Liver (tissue), 9 donors: ENCODE data around the gene PGAP3. TPM values are rescaled to one million over a fixed set of nuclear protein-coding genes. Genes with fewer than 3 reads are reported as not detected.

Source experiments
- DNase-seq: peaks from one replicate; pipeline ENCODE4 v3.0.0-alpha.2; 2017; ENCODE audit warnings: low spot score
- H3K27ac ChIP-seq, 2 donors: one replicate each; pipeline ENCODE4 v1.7.0; 2013; ENCODE audit warnings: inconsistent platforms in 2 of 2, low read length in 2 of 2, control low read depth in 1 of 2, low read depth in 1 of 2, mild to moderate bottlenecking in 1 of 2
- H3K27me3 ChIP-seq, 4 donors: one replicate each; pipeline versions ENCODE4 v1.6.1 to v1.7.0; 2013; ENCODE audit warnings: low read length in 3 of 4, inconsistent platforms in 1 of 4, mild to moderate bottlenecking in 1 of 4, moderate library complexity in 1 of 4; ENCODE audit not compliant: control insufficient read depth in 4 of 4, insufficient read depth in 4 of 4
- H3K36me3 ChIP-seq, 4 donors: one replicate each; pipeline versions ENCODE4 v1.6.1 to v1.7.0; 2013; ENCODE audit warnings: low read length in 3 of 4, mild to moderate bottlenecking in 3 of 4, low read depth in 1 of 4, moderate library complexity in 1 of 4; ENCODE audit not compliant: control insufficient read depth in 4 of 4, insufficient read depth in 3 of 4
- H3K4me1 ChIP-seq, 4 donors: one replicate each; pipeline versions ENCODE4 v1.6.1 to v1.7.0; 2013; ENCODE audit warnings: low read length in 3 of 4, mild to moderate bottlenecking in 3 of 4, moderate library complexity in 1 of 4; ENCODE audit not compliant: control insufficient read depth in 4 of 4, insufficient read depth in 4 of 4
- H3K4me3 ChIP-seq, 3 donors: one replicate each; pipeline versions ENCODE4 v1.6.1 to v1.7.0; 2013; ENCODE audit warnings: low read length in 3 of 3, control low read depth in 1 of 3, low read depth in 1 of 3, mild to moderate bottlenecking in 1 of 3
- H3K9ac ChIP-seq, 2 donors: one replicate each; pipeline ENCODE4 v1.7.0; 2013; ENCODE audit warnings: low read length in 2 of 2, mild to moderate bottlenecking in 2 of 2, moderate library complexity in 2 of 2, control low read depth in 1 of 2, low read depth in 1 of 2
- H3K9me3 ChIP-seq, 4 donors: one replicate each; pipeline versions ENCODE4 v1.6.1 to v1.7.0; 2013; ENCODE audit warnings: low read length in 3 of 4; ENCODE audit not compliant: control insufficient read depth in 4 of 4
- EGR1 ChIP-seq, 2 donors: IDR thresholded peaks; 2 replicates each; pipeline ENCODE4 v1.6.1; 2016 to 2018; ENCODE audit warnings: antibody characterized with exemption in 2 of 2, low read depth in 2 of 2
- FOXA1 ChIP-seq: IDR thresholded peaks from 2 replicates; pipeline ENCODE4 v1.6.1; 2016; ENCODE audit warnings: antibody characterized with exemption
- FOXA2 ChIP-seq: IDR thresholded peaks from 2 replicates; pipeline ENCODE4 v1.6.1; 2016; ENCODE audit warnings: antibody characterized with exemption
- GABPA ChIP-seq, 2 donors: IDR thresholded peaks in 1 of 2; conservative IDR thresholded peaks in 1 of 2; 2 replicates each; pipeline ENCODE4 v1.6.1; 2016; ENCODE audit warnings: antibody characterized with exemption in 2 of 2, mild to moderate bottlenecking in 1 of 2, moderate library complexity in 1 of 2
- HNF4A ChIP-seq, 2 donors: conservative IDR thresholded peaks; 2 replicates each; pipeline ENCODE4 v1.6.1; 2016; ENCODE audit warnings: antibody characterized with exemption in 2 of 2, mild to moderate bottlenecking in 2 of 2
- HNF4G ChIP-seq: IDR thresholded peaks from 2 replicates; pipeline ENCODE4 v1.6.1; 2016; ENCODE audit warnings: antibody characterized with exemption
- JUND ChIP-seq, 2 donors: IDR thresholded peaks; 2 replicates each; pipeline ENCODE4 v1.6.1; 2016; ENCODE audit warnings: antibody characterized with exemption in 2 of 2
- NR2F2 ChIP-seq: IDR thresholded peaks from 2 replicates; pipeline ENCODE4 v1.6.1; 2016; ENCODE audit warnings: antibody characterized with exemption
- RAD21 ChIP-seq, 2 donors: IDR thresholded peaks; 2 replicates each; pipeline ENCODE4 v1.6.1; 2016; ENCODE audit warnings: antibody characterized with exemption in 2 of 2, mild to moderate bottlenecking in 2 of 2
- SP1 ChIP-seq: IDR thresholded peaks from 2 replicates; pipeline ENCODE4 v1.6.1; 2018; ENCODE audit warnings: antibody characterized with exemption, mild to moderate bottlenecking
- TAF1 ChIP-seq: conservative IDR thresholded peaks from 2 replicates; pipeline ENCODE4 v1.6.1; 2016; ENCODE audit warnings: antibody characterized with exemption, mild to moderate bottlenecking
- YY1 ChIP-seq: IDR thresholded peaks from 2 replicates; pipeline ENCODE4 v1.6.1; 2016; ENCODE audit warnings: antibody characterized with exemption, mild to moderate bottlenecking
- WGBS: extraction: QIAGEN DNeasy Blood & Tissue Kit; methylation state at CpG from one replicate; pipeline ENCODE4 v1.1.7; 2013; 5-methylcytosine and 5-hydroxymethylcytosine counted together
- polyA plus RNA-seq, 2 donors: library from polyadenylated mRNA; stranded (reverse) in 1 of 2; unstranded in 1 of 2; fragments of 200-250 nt in 1 of 2; fragments of >200 nt in 1 of 2; fragmentation: Nextera tagmentation in 1 of 2; extraction: Ambion mirVana in 1 of 2; gene quantifications; one replicate each; pipeline versions ENCODE4 v1.2.1 to v1.2.3, GENCODE V29; 2013 to 2015
- total RNA-seq, 2 donors: library from RNA; depleted of rRNA; stranded (reverse); fragments of >200 nt; gene quantifications; one replicate each; pipeline ENCODE4 v1.2.3, GENCODE V29; 2014
- TF ChIP-seq, protein P1 (sequence below): IDR thresholded peaks from 2 replicates; pipeline ENCODE4 v1.6.1; 2016; ENCODE audit warnings: antibody characterized with exemption
- TF ChIP-seq, protein P2 (sequence below): IDR thresholded peaks from 2 replicates; pipeline ENCODE4 v1.6.1; 2016; ENCODE audit warnings: antibody characterized with exemption
- TF ChIP-seq, protein P3 (sequence below): fragments of 150-350 bp; IDR thresholded peaks from 2 replicates; pipeline ENCODE4 v1.5.1; 2017; ENCODE audit warnings: improper control_type of control experiment, low read depth, low read length; ENCODE audit not compliant: missing input control
- TF ChIP-seq, protein P4 (sequence below): IDR thresholded peaks from 2 replicates; pipeline ENCODE4 v1.6.1; 2016; ENCODE audit warnings: antibody characterized with exemption
- TF ChIP-seq, protein P5 (sequence below): IDR thresholded peaks from 2 replicates; pipeline ENCODE4 v1.6.1; 2016; ENCODE audit warnings: antibody characterized with exemption, mild to moderate bottlenecking
- donor health status: healthy.
- donor health status: healthy.
- donor health status: healthy.
- donor health status: healthy.
- donor health status: healthy.

PGAP3 gene
- total and polyA plus RNA-seq, 4 donors, result 7.9 to 19.5 (median 14.0) TPM

DNA sequence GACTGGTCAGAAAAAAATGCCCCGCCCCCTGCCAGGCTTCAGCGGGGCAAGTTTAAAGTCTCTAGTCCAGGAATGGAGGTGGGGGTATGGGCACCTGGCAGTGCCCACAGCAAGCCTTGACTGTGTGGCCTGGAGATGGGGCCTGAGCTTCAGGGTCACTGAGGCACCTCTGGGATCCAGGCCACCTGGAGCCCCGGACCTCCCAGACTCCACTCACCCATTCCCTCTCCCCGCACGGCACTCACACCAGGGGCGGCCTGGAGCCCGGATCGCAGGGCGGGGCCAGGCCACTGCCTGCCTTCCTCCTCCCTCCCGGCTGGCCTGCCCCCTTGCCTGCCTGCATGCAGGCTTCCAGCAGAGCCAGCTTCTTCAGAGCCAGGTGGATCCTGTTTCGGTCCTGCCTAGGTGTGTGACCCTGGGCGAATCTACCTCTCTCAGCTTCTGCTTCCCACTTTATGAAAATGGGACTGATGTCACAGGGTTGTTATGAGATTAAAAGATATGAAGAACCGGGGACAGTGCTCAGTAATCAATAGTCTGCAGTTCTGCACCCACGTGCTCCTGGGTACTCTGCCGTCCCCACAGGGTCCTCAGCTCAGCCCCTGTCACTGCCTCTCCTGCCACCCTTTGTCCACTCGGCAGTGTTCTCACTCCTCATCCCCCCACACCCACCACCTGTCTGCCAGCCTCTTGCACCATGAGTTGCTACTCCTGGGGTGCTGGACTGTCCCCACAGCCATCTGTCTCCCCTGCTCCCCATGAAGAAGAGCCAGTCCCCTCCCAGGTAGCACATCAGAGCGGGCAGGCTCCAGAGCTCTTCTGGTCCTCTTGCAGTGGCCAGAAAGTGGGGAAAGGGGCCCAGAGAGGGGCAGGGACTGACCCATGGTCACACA is 23.9 kb downstream of the PGAP3 start:
- no peak overlapping the region for H3K27ac ChIP-seq
- WGBS, result 31% methylated on average over 17 of the region's 17 CpGs
- H3K4me3 ChIP-seq, result no peak overlapping the region
- no peaks in the 10 kb centered on the region for H3K27me3 ChIP-seq
- H3K4me1 ChIP-seq, result peaks cover 31 to 79% (median 66%) of the 10 kb centered on the region in 4 donors
- no peaks in the 10 kb centered on the region for H3K9me3 ChIP-seq
- H3K36me3 ChIP-seq, result peaks cover 0 to 10% (median 0%) of the 10 kb centered on the region in 4 donors
- DNase-seq, result no peak
- H3K9ac ChIP-seq, result no peak overlapping the region
- TF ChIP-seq JUND (IDR thresholded peaks at IDR 0.05), result no peak
- TF ChIP-seq HNF4G, result no peak
- peak; percentile 47 to 83 for TF ChIP-seq HNF4A (conservative IDR thresholded peaks at IDR 0.05)
- TF ChIP-seq, protein P1, sequence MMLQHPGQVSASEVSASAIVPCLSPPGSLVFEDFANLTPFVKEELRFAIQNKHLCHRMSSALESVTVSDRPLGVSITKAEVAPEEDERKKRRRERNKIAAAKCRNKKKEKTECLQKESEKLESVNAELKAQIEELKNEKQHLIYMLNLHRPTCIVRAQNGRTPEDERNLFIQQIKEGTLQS, result no peak

DNA sequence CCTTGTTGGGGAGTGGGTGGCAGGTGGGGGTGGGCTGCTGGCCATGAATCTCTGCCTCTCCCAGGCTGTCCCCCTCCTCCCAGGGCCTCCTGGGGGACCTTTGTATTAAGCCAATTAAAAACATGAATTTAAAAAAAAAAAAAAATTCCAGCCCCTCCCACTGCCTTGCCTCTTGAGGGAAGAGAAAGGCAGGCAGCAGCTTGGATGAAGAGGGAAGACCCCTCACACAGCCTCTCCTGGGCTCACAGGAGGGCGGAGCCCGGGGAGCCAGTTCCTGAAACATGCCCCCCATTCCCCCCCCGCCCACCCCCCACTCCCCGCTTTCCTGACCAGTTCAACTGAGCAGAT is 24.5 kb downstream of the PGAP3 start:
- 55% methylated on average over 4 of the region's 4 CpGs for WGBS
- H3K9me3 ChIP-seq, result no peaks in the 10 kb centered on the region
- no peak overlapping the region for H3K4me3 ChIP-seq
- H3K9ac ChIP-seq, result no peak overlapping the region
- H3K36me3 ChIP-seq, result peaks cover 0 to 15% (median 2%) of the 10 kb centered on the region in 4 donors
- no peak for DNase-seq
- TF ChIP-seq SP1 (no peak), RAD21 (IDR thresholded peaks at IDR 0.05) (no peak), GABPA (IDR thresholded peaks at IDR 0.05 in 1 of 2, conservative IDR thresholded peaks at IDR 0.05 in 1 of 2) (no peak), HNF4G (no peak), FOXA2 (no peak), HNF4A (conservative IDR thresholded peaks at IDR 0.05) (no peak), EGR1 (IDR thresholded peaks at IDR 0.05; ENCODE audit: low read depth in 2 of 2) (no peak), NR2F2 (no peak), YY1 (no peak), JUND (IDR thresholded peaks at IDR 0.05) (no peak)
- TF ChIP-seq, protein P2, sequence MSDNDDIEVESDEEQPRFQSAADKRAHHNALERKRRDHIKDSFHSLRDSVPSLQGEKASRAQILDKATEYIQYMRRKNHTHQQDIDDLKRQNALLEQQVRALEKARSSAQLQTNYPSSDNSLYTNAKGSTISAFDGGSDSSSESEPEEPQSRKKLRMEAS, result no peak
- no peak overlapping the region for H3K27ac ChIP-seq
- peaks cover 29 to 74% (median 64%) of the 10 kb centered on the region in 4 donors for H3K4me1 ChIP-seq
- no peaks in the 10 kb centered on the region for H3K27me3 ChIP-seq

DNA sequence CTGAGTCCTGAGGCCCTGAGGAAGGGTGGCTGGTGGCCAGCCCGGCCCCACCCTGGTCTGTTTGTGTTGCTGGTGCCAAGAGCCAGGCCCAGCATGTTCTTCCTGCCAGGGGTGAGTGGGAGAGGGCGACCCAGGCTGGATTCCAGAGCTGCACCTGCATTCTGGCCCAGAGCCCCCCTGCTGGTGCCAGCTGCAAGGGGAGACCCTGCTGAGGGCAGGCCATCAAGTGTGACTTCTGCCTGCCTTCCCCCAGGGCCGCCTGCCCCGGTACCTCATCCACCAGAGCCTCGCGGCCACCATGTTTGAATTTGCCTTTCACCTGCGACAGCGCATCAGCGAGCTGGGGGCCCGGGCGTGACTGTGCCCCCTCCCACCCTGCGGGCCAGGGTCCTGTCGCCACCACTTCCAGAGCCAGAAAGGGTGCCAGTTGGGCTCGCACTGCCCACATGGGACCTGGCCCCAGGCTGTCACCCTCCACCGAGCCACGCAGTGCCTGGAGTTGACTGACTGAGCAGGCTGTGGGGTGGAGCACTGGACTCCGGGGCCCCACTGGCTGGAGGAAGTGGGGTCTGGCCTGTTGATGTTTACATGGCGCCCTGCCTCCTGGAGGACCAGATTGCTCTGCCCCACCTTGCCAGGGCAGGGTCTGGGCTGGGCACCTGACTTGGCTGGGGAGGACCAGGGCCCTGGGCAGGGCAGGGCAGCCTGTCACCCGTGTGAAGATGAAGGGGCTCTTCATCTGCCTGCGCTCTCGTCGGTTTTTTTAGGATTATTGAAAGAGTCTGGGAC is 25.1 kb downstream of the PGAP3 start:
- Histone ChIP-seq H3K9ac (no peak overlapping the region), H3K9me3 (no peaks in the 10 kb centered on the region), H3K27ac (no peak overlapping the region), H3K27me3 (no peaks in the 10 kb centered on the region), H3K4me1 (peaks cover 25 to 71% (median 62%) of the 10 kb centered on the region in 4 donors), H3K36me3 (peaks cover 0 to 16% (median 4%) of the 10 kb centered on the region in 4 donors), H3K4me3 (no peak overlapping the region)
- 86% methylated on average over 22 of the region's 22 CpGs for WGBS
- no peak for DNase-seq
- TF ChIP-seq SP1, result no peak
- TF ChIP-seq, protein P3, sequence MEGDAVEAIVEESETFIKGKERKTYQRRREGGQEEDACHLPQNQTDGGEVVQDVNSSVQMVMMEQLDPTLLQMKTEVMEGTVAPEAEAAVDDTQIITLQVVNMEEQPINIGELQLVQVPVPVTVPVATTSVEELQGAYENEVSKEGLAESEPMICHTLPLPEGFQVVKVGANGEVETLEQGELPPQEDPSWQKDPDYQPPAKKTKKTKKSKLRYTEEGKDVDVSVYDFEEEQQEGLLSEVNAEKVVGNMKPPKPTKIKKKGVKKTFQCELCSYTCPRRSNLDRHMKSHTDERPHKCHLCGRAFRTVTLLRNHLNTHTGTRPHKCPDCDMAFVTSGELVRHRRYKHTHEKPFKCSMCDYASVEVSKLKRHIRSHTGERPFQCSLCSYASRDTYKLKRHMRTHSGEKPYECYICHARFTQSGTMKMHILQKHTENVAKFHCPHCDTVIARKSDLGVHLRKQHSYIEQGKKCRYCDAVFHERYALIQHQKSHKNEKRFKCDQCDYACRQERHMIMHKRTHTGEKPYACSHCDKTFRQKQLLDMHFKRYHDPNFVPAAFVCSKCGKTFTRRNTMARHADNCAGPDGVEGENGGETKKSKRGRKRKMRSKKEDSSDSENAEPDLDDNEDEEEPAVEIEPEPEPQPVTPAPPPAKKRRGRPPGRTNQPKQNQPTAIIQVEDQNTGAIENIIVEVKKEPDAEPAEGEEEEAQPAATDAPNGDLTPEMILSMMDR, result no peak
- TF ChIP-seq, protein P4, sequence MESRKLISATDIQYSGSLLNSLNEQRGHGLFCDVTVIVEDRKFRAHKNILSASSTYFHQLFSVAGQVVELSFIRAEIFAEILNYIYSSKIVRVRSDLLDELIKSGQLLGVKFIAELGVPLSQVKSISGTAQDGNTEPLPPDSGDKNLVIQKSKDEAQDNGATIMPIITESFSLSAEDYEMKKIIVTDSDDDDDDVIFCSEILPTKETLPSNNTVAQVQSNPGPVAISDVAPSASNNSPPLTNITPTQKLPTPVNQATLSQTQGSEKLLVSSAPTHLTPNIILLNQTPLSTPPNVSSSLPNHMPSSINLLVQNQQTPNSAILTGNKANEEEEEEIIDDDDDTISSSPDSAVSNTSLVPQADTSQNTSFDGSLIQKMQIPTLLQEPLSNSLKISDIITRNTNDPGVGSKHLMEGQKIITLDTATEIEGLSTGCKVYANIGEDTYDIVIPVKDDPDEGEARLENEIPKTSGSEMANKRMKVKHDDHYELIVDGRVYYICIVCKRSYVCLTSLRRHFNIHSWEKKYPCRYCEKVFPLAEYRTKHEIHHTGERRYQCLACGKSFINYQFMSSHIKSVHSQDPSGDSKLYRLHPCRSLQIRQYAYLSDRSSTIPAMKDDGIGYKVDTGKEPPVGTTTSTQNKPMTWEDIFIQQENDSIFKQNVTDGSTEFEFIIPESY, result no peak
- TF ChIP-seq JUND (IDR thresholded peaks at IDR 0.05), result no peak
- TF ChIP-seq FOXA1, result no peak
- TF ChIP-seq, protein P5, sequence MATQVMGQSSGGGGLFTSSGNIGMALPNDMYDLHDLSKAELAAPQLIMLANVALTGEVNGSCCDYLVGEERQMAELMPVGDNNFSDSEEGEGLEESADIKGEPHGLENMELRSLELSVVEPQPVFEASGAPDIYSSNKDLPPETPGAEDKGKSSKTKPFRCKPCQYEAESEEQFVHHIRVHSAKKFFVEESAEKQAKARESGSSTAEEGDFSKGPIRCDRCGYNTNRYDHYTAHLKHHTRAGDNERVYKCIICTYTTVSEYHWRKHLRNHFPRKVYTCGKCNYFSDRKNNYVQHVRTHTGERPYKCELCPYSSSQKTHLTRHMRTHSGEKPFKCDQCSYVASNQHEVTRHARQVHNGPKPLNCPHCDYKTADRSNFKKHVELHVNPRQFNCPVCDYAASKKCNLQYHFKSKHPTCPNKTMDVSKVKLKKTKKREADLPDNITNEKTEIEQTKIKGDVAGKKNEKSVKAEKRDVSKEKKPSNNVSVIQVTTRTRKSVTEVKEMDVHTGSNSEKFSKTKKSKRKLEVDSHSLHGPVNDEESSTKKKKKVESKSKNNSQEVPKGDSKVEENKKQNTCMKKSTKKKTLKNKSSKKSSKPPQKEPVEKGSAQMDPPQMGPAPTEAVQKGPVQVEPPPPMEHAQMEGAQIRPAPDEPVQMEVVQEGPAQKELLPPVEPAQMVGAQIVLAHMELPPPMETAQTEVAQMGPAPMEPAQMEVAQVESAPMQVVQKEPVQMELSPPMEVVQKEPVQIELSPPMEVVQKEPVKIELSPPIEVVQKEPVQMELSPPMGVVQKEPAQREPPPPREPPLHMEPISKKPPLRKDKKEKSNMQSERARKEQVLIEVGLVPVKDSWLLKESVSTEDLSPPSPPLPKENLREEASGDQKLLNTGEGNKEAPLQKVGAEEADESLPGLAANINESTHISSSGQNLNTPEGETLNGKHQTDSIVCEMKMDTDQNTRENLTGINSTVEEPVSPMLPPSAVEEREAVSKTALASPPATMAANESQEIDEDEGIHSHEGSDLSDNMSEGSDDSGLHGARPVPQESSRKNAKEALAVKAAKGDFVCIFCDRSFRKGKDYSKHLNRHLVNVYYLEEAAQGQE, result no peak
- no peak for TF ChIP-seq TAF1
- TF ChIP-seq GABPA (IDR thresholded peaks at IDR 0.05 in 1 of 2, conservative IDR thresholded peaks at IDR 0.05 in 1 of 2), result no peak
- no peak for TF ChIP-seq NR2F2
- no peak for TF ChIP-seq FOXA2
- TF ChIP-seq, protein P2, result no peak
- TF ChIP-seq RAD21 (IDR thresholded peaks at IDR 0.05), result no peak
